NCI-H2107 treated with DMSO at 0.1 percent for 48 hours (cell line): ENCODE results near the gene RAD51B.

Source experiments
- DNase-seq: peaks from one replicate; lab custom pipeline; 2025; ENCODE audit not compliant: unreplicated experiment; lab: John Stamatoyannopoulos, UW

Gene RAD51B

GRCh38 chr14:68493152-68493911, 673.8 kb downstream of the RAD51B start:
- DNase-seq, result no peak

- no peak for DNase-seq
These were observed 675.8 kb downstream of the RAD51B start for GRCh38 chr14:68495101-68496039.

- no peak for DNase-seq
These were observed 677.4 kb downstream of the RAD51B start for GRCh38 chr14:68497011-68497410.

- DNase-seq, result no peak
These were observed 679.9 kb downstream of the RAD51B start for GRCh38 chr14:68499451-68499850.

- DNase-seq, result no peak
These were observed 681.6 kb downstream of the RAD51B start for GRCh38 chr14:68501171-68501570.

- DNase-seq, result no peak
These were observed 682.1 kb downstream of the RAD51B start for GRCh38 chr14:68501614-68502052.

GRCh38 chr14:68502230-68502629, 682.7 kb downstream of the RAD51B start:
- DNase-seq, result no peak

- DNase-seq, result no peak
These were observed 683.7 kb downstream of the RAD51B start for GRCh38 chr14:68503186-68503825.

GRCh38 chr14:68504861-68505260, 685.3 kb downstream of the RAD51B start:
- DNase-seq, result no peak

- no peak for DNase-seq
These were observed 686.6 kb downstream of the RAD51B start for GRCh38 chr14:68506021-68506644.

- no peak for DNase-seq
These were observed 687.3 kb downstream of the RAD51B start for GRCh38 chr14:68506645-68507419.

- no peak for DNase-seq
These were observed 688.0 kb downstream of the RAD51B start for GRCh38 chr14:68507544-68508081.

GRCh38 chr14:68508581-68508980, 689.0 kb downstream of the RAD51B start:
- DNase-seq, result no peak

GRCh38 chr14:68509188-68509983, 689.8 kb downstream of the RAD51B start:
- DNase-seq, result no peak

- DNase-seq, result no peak
These were observed 690.9 kb downstream of the RAD51B start for GRCh38 chr14:68510201-68511128.

GRCh38 chr14:68511129-68512047, 691.8 kb downstream of the RAD51B start:
- DNase-seq, result no peak

- no peak for DNase-seq
These were observed 692.5 kb downstream of the RAD51B start for GRCh38 chr14:68512088-68512487.
